Mammary microvascular endothelial cell (primary cell): ENCODE measurements around the gene BORCS8. TPM values are rescaled to one million over a fixed set of nuclear protein-coding genes. Genes with fewer than 3 reads are reported as not detected.

Experiments
- total RNA-seq: library from RNA; depleted of rRNA; stranded (reverse); fragments of >200 nt; gene quantifications from 2 replicates; pipeline ENCODE4 v1.2.3, GENCODE V29; 2015

The BORCS8 gene
- total RNA-seq: 21.4 and 24.0 TPM in 2 replicates

DNA sequence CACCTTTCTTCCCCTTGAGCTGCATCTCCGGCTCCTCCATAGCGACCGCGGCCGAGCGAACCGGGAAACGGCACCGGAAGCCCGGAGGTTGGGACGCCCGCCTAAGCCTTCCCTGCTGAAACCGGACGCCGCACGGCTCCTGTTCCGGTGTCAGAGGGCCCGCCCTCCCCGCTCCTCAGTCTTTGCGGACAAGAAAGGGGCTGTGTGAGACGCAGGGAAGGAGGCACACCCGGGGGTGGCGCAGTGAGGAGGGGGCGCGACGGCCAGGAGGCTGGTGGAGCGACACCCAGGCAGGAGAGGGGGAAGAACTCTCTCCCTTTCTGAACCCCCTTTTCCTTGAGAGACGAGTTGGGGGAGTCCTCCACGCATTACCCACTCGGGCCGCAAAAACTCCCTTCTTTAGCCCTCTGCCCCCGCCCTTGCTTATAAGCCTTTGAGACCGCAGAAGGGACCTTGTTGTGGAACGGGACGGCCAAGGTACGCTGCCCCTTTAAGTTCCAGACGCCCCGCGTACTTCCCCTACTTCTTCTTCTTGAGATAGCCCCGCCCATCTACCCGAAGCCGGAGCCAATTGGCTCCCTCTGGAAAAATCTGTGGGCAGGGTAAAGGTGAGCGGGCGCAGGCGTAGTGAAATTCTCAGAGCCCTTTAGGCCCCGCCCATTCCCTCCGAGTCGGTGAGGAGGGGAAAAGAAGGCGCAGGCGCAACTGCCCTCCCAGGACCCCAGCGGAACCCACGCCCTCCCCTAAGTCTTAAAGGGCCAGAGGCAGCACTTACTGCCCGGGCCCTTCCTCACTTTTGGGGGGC, at the start of gene BORCS8, which contains the start of gene RFXANK:
Gene BORCS8 (minus strand): TSS at position 75 of the 805 bp plus-strand sequence. CDS start 35 bp downstream, at position 40.
Gene RFXANK (plus strand): TSS at position 181 of the 805 bp plus-strand sequence. CDS start 1,689 bp downstream, outside the sequence.

GRCh38 chr19:19211499-19212420, 19.8 kb upstream of the BORCS8 start, which contains the start of gene NCAN:
Gene NCAN, plus strand, starts transcription at chr19:19211958. Its CDS starts 4,996 bp downstream, at chr19:19216954.

DNA sequence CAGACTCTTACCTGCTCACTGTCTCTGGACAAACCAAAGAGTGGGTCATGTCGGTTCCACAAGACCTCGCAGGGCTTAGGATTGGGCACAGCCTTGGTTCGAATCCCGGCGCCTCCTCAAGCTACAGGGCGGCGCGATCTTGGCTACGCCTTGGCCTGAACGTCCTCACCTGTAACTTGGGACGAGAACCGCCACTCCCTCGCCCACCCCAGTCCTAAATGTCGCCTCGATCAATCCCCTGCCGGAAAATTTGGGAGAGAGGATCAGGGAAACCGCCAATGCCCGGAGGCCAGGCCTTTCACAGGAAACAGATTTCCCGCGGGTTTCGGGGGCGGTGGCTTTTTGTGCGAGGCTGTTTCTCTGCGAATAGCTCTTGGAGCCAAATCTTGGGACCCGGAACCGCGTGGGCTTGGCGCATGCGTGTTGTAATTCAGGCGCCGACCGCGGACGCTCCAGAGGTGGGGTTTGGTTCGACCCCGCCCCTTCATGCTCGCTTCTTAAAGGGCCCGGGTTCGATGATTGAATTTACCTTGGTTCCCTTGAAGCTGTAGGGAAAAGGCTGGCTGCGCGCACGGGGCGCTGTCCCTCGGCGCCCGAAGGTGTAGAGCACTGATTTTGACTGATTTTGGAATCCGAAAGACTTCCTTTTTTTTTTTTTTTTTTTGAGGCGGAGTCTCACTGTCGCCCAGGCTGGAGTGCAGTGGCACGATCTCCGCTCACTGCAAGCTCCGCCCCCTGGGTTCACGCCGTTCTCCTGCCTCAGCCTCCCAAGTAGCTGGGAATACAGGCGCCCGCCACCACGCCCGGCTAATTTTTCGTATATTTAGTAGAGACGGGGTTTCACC, 11.3 kb upstream of the BORCS8 start, which contains the start of gene NR2C2AP:
Gene NR2C2AP (minus strand): TSS at position 403 of the 845 bp plus-strand sequence. CDS start 354 bp downstream, at position 49.

GRCh38 chr19:19170053-19170872, 21.7 kb downstream of the BORCS8 start, which contains the start of gene MEF2B:
Gene MEF2B, minus strand, starts transcription at chr19:19170263. Its CDS starts 19,528 bp downstream, at chr19:19150735.

DNA sequence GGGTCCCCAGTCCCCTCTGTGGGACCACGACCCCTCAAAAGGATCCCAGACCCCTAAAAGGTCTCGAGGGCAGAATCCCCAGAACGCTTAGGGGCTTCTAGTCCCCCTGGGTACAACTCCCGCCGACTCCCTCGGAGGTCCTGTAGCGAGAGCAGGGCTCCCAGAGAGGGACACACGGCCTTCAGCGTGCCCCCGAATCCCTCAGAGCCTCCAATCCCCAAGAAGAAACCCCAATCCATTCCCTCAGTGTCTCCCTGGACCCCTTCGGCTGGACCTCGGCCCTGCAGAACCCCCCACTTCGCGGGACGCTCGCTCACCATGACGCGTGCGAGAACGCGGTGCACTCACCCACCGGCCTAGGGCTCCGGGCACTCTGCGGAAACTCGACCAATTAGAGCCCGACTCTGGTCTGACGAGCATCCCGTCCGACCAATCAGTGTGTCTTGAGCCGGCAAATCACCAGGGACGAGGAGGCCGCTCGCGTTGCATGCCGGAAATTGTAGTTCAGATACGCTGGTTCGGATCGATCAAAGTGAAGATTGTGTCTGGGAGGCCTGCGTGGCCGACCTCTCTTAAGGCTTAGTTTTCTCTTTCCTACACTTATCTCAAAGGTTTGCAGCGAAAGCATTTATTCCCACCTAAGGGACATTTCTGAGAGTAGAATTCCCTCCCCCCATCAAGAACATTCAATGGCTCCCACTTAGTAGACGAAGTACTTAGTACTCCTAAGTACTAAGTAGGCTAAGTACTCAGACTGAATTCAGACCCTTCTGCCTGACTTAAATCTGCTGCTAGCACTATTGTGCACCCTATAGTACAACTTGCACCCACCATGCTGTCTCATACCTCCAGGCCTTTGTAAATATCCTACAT, 53.6 kb downstream of the BORCS8 start, which contains the start of gene TMEM161A:
Gene TMEM161A (minus strand): TSS at position 370 of the 873 bp plus-strand sequence. CDS start 50 bp downstream, at position 320.

Other genes starting within 250 kb of the BORCS8 start
- gene SUGP2, start 158.6 kb downstream of the BORCS8 start, total RNA-seq: 18.3 and 18.8 TPM in 2 replicates
- gene ARMC6, start 158.5 kb downstream of the BORCS8 start, total RNA-seq: 64.5 and 69.2 TPM in 2 replicates
- 2.5 and 2.9 TPM in 2 replicates for gene SLC25A42, start 128.2 kb downstream of the BORCS8 start, total RNA-seq
- gene TMEM161A, start 53.7 kb downstream of the BORCS8 start, total RNA-seq: 17.1 and 19.0 TPM in 2 replicates
- gene MEF2B, start 21.9 kb downstream of the BORCS8 start, total RNA-seq: 0.07 and 0.10 TPM in 2 replicates
- 63.0 and 86.1 TPM in 2 replicates for gene RFXANK, start 106 bp upstream of the BORCS8 start, total RNA-seq
- 21.2 and 23.7 TPM in 2 replicates for gene NR2C2AP, start 11.3 kb upstream of the BORCS8 start, total RNA-seq
- gene NCAN, start 19.8 kb upstream of the BORCS8 start, total RNA-seq: 0.07 TPM in 1 of 2 replicates, not detected in the other
- not detected in 2 replicates for gene TM6SF2, start 81.1 kb upstream of the BORCS8 start, total RNA-seq
- 19.6 and 31.8 TPM in 2 replicates for gene SUGP1, start 128.4 kb upstream of the BORCS8 start, total RNA-seq
- 22.1 and 22.7 TPM in 2 replicates for gene MAU2, start 128.7 kb upstream of the BORCS8 start, total RNA-seq
- gene GATAD2A, start 213.5 kb upstream of the BORCS8 start, total RNA-seq: 95.4 and 97.3 TPM in 2 replicates